IMR-90 (cell line): ENCODE measurements around the gene CST2. TPM values are rescaled to one million over a fixed set of nuclear protein-coding genes. Genes with fewer than 3 reads are reported as not detected.
"Not testable (repeated sequence)": the region's sequence is repeated elsewhere in the genome, so short reads cannot be mapped to it uniquely, and the experiment has no call there.

Source experiments
- ATAC-seq: fragments of 200-7000 bp; cut with Tn5 transposase; 2 replicates; pipeline ENCODE4 v1.9.1; 2020; ENCODE audit warnings: low read depth, mild to moderate bottlenecking, moderate library complexity
- BruUV-seq: library from RNA; stranded (reverse); fragments of 400-500 nt; replicated peaks from 2 replicates; lab custom pipeline; 2021; lab: Mats Ljungman, UMichigan
- CTCF ChIA-PET: fragments of 300-600 bp; formaldehyde crosslinking; extraction: SDS; loops from one replicate; lab custom pipeline; 2021; ENCODE audit warnings: antibody characterized with exemption; lab: Yijun Ruan, JAX
- POLR2A ChIA-PET: fragments of 300-600 bp; sonication (Branson Sonifier 250); formaldehyde crosslinking; loops from one replicate; lab custom pipeline; 2022; ENCODE audit warnings: antibody characterized with exemption; ENCODE audit not compliant: unreplicated experiment; lab: Charles Lee
- DNase-seq: peaks from one replicate; pipeline ENCODE4 v3.0.0; 2013
- H2AFZ ChIP-seq: replicated peaks from 2 replicates; pipeline ENCODE3; 2013; ENCODE audit warnings: low read length, mild to moderate bottlenecking; ENCODE audit not compliant: poor library complexity
- H2AK5ac ChIP-seq: 2 replicates; pipeline ENCODE4 v1.6.1; 2013; ENCODE audit warnings: low read depth, low read length, inconsistent platforms
- H2AK9ac ChIP-seq: replicated peaks from 2 replicates; pipeline ENCODE3; 2013; ENCODE audit warnings: mild to moderate bottlenecking, low read depth, low read length, moderate library complexity; ENCODE audit not compliant: poor library complexity
- H2BK120ac ChIP-seq: 2 replicates; pipeline ENCODE4 v1.6.1; 2013; ENCODE audit warnings: low read depth, low read length, inconsistent platforms
- H2BK15ac ChIP-seq: 3 replicates; pipeline ENCODE4 v1.6.1; 2013; ENCODE audit warnings: low read depth, low read length, inconsistent platforms
- H2BK20ac ChIP-seq: 2 replicates; pipeline ENCODE4 v1.6.1; 2013; ENCODE audit warnings: low read depth, mild to moderate bottlenecking, inconsistent platforms, low read length, moderate library complexity
- H2BK5ac ChIP-seq: 2 replicates; pipeline ENCODE4 v1.6.1; 2013; ENCODE audit warnings: mild to moderate bottlenecking, low read depth, low read length, inconsistent platforms; ENCODE audit not compliant: poor library complexity, severe bottlenecking
- H3K14ac ChIP-seq: replicated peaks from 2 replicates; pipeline ENCODE4 v1.6.1; 2013; ENCODE audit warnings: low read depth, low read length, inconsistent platforms
- H3K18ac ChIP-seq: 2 replicates; pipeline ENCODE4 v1.6.1; 2013; ENCODE audit warnings: low read depth, low read length, control low read depth
- H3K23ac ChIP-seq: 2 replicates; pipeline ENCODE4 v1.6.1; 2013; ENCODE audit warnings: low read depth, low read length, inconsistent platforms
- H3K27ac ChIP-seq: 2 replicates; pipeline ENCODE4 v1.5.1; 2013; ENCODE audit warnings: mild to moderate bottlenecking, control low read depth, low read length; ENCODE audit not compliant: insufficient read depth
- H3K27me3 ChIP-seq: 2 replicates; pipeline ENCODE4 v1.6.1; 2013; ENCODE audit warnings: low read length; ENCODE audit not compliant: control insufficient read depth, insufficient read depth
- H3K36me3 ChIP-seq: 2 replicates; pipeline ENCODE4 v1.6.1; 2013; ENCODE audit warnings: low read length, mixed read lengths; ENCODE audit not compliant: control insufficient read depth, insufficient read depth
- H3K4ac ChIP-seq: 2 replicates; pipeline ENCODE4 v1.6.1; 2013; ENCODE audit warnings: low read depth, low read length, inconsistent platforms
- H3K4me1 ChIP-seq: 2 replicates; pipeline ENCODE4 v1.6.1; 2013; ENCODE audit warnings: low read length, mixed read lengths; ENCODE audit not compliant: control insufficient read depth, insufficient read depth
- H3K4me2 ChIP-seq: 2 replicates; pipeline ENCODE4 v1.6.1; 2013; ENCODE audit warnings: low read depth, mild to moderate bottlenecking, control low read depth, low read length, moderate library complexity
- H3K4me3 ChIP-seq: 2 replicates; pipeline ENCODE4 v1.5.1; 2013; ENCODE audit warnings: low read depth, mild to moderate bottlenecking, control low read depth, low read length, moderate library complexity; ENCODE audit not compliant: insufficient read depth
- H3K56ac ChIP-seq: 2 replicates; pipeline ENCODE4 v1.6.1; 2013; ENCODE audit warnings: low read length, inconsistent platforms; ENCODE audit not compliant: insufficient read depth; ENCODE audit errors: extremely low read depth
- H3K79me1 ChIP-seq, 2 experiments: 2 replicates each; pipeline ENCODE4 v1.6.1; 2013; ENCODE audit warnings: low read length in 2 of 2, inconsistent platforms in 1 of 2, low read depth in 1 of 2
- H3K9ac ChIP-seq: 2 replicates; pipeline ENCODE4 v1.6.1; 2013; ENCODE audit warnings: low read depth, low read length, control low read depth
- H3K9me1 ChIP-seq: 2 replicates; pipeline ENCODE4 v1.6.1; 2013; ENCODE audit warnings: low read length, inconsistent platforms; ENCODE audit not compliant: insufficient read depth
- H3K9me3 ChIP-seq: 2 replicates; pipeline ENCODE4 v1.6.1; 2013; ENCODE audit warnings: low read length; ENCODE audit not compliant: control insufficient read depth, insufficient read depth
- H4K20me1 ChIP-seq: 2 replicates; pipeline ENCODE4 v1.6.1; 2013; ENCODE audit warnings: low read length, inconsistent platforms; ENCODE audit not compliant: insufficient read depth
- H4K5ac ChIP-seq: 2 replicates; pipeline ENCODE4 v1.6.1; 2013; ENCODE audit warnings: mild to moderate bottlenecking, low read depth, low read length, control low read depth
- H4K8ac ChIP-seq, 2 experiments: 2 replicates each; pipeline ENCODE4 v1.6.1; 2013; ENCODE audit warnings: low read depth in 2 of 2, low read length in 2 of 2, control low read depth in 1 of 2, inconsistent platforms in 1 of 2
- H4K91ac ChIP-seq: 2 replicates; pipeline ENCODE4 v1.6.1; 2013; ENCODE audit warnings: low read depth, low read length, inconsistent platforms; ENCODE audit not compliant: insufficient read depth
- WGBS, 2 experiments: methylation state at CpG; one replicate each; pipeline versions ENCODE4 v1.1.5 to v1.1.7; 2013; ENCODE audit warnings: missing lambda C conversion rate in 2 of 2; ENCODE audit not compliant: insufficient read length in 1 of 2; ENCODE audit errors: extremely low coverage in 2 of 2; 5-methylcytosine and 5-hydroxymethylcytosine counted together
- dilution Hi-C: fragments of 300-500 bp; cut with HindIII; formaldehyde crosslinking; loops from one replicate; pipeline ENCODE4 v1.14.3; 2018; ENCODE audit warnings: low sequenced_read_pairs; ENCODE audit not compliant: unreplicated experiment
- in situ Hi-C: fragments of 300-500 bp; cut with MboI; formaldehyde crosslinking; loops from 3 replicates; pipeline ENCODE4 v1.14.3; 2019; ENCODE audit warnings: low sequenced_read_pairs, inconsistent platforms, mixed read lengths
- intact Hi-C: fragments of 100-400 bp; cut with micrococcal nuclease; formaldehyde crosslinking; loops from 2 replicates; pipeline ENCODE4 v1.10.0; 2022
- polyA plus RNA-seq, 3 experiments: library from polyadenylated mRNA; depleted of rRNA; stranded (reverse); fragments of >200 nt; gene quantifications; 2 replicates each; pipeline ENCODE4 v1.2.3, GENCODE V29; 2012; ENCODE audit warnings: low replicate concordance in 1 of 3
- total RNA-seq: library from RNA; depleted of rRNA; stranded (reverse); fragments of >200 nt; gene quantifications from 2 replicates; pipeline ENCODE4 v1.2.3, GENCODE V29; 2012

CST2 gene
- total and polyA plus RNA-seq, 2 of the 4 experiments (the other 2 are of a cell fraction), result not detected

GRCh38 chr20:23831961-23832360 lies 5.4 kb upstream of the CST2 start:
- DNase-seq, result peak; percentile 19
- dilution Hi-C loops, result not testable (repeated sequence)
- peak; percentile 84 for ATAC-seq

More at GRCh38 chr20:23831961-23832360, 5.4 kb upstream of the CST2 start:
- H3K56ac ChIP-seq, H3K14ac ChIP-seq, H3K79me1 ChIP-seq, H3K4me2 ChIP-seq, H4K5ac ChIP-seq, H2AFZ ChIP-seq, H3K23ac ChIP-seq, H3K27me3 ChIP-seq, H3K9me1 ChIP-seq, H4K20me1 ChIP-seq, H3K4me1 ChIP-seq, H3K9ac ChIP-seq, BruUV-seq, H3K9me3 ChIP-seq, H3K27ac ChIP-seq, H2BK15ac ChIP-seq, H4K91ac ChIP-seq, H3K4me3 ChIP-seq, H2BK20ac ChIP-seq, H3K36me3 ChIP-seq, H2AK9ac ChIP-seq, in situ Hi-C loops, H2AK5ac ChIP-seq, H3K4ac ChIP-seq, intact Hi-C loops, POLR2A ChIA-PET, H2BK5ac ChIP-seq, H2BK120ac ChIP-seq, H3K18ac ChIP-seq, H4K8ac ChIP-seq: not testable (repeated sequence)
- no CpG with 5 or more reads among the region's 3 CpGs for WGBS, 2 experiments
- CTCF ChIA-PET, result interaction anchor here (1.0 kb wide), 1 partner anchor 18 kb away, joined by 3 read pairs; no protein-coding TSS in a partner anchor
